ENCODE data around the gene RRP1B. TPM values are rescaled to one million over a fixed set of nuclear protein-coding genes. Genes with fewer than 3 reads are reported as not detected.
A peak's percentile ranks its signal among the peaks of the same experiment; 100 is the strongest.

The RRP1B gene
- total and polyA plus RNA-seq, 2 donors (not counting 1 experiment from before 2014, with no cell fraction given): 11.7 to 20.3 TPM

- H3K79me2 ChIP-seq (ENCODE audit: control insufficient read depth, insufficient read depth, low read length): no peaks in the 10 kb centered on the region
- no peaks in the 10 kb centered on the region for H3K4me1 ChIP-seq (ENCODE audit: control insufficient read depth, extremely low read depth, insufficient read depth, low read length)
- no peak overlapping the region for H3K27ac ChIP-seq (ENCODE audit: insufficient read depth, low read length)
- H3K4me2 ChIP-seq (ENCODE audit: extremely low read depth, insufficient read depth, low read length): no peak overlapping the region
- no peak for DNase-seq (ENCODE audit: low read depth in 2 of 2)
- no peaks in the 10 kb centered on the region for H4K20me1 ChIP-seq (ENCODE audit: control insufficient read depth, extremely low read depth, insufficient read depth, low read length)
- no peaks in the 10 kb centered on the region for H3K9me3 ChIP-seq (ENCODE audit: control insufficient read depth, insufficient read depth, low read depth, low read length)
- H3K36me3 ChIP-seq (ENCODE audit: control insufficient read depth, insufficient read depth, low read length): no peaks in the 10 kb centered on the region
- no peak overlapping the region for H3K9ac ChIP-seq (ENCODE audit: insufficient read depth, low read length)
- no peak overlapping the region for H3K4me3 ChIP-seq (replicated peaks in 1 of 4; ENCODE audit: control extremely low read depth in 1 of 4, insufficient read depth in 1 of 4, low read depth in 3 of 4, low read length in 4 of 4)
- TF ChIP-seq, protein P1, sequence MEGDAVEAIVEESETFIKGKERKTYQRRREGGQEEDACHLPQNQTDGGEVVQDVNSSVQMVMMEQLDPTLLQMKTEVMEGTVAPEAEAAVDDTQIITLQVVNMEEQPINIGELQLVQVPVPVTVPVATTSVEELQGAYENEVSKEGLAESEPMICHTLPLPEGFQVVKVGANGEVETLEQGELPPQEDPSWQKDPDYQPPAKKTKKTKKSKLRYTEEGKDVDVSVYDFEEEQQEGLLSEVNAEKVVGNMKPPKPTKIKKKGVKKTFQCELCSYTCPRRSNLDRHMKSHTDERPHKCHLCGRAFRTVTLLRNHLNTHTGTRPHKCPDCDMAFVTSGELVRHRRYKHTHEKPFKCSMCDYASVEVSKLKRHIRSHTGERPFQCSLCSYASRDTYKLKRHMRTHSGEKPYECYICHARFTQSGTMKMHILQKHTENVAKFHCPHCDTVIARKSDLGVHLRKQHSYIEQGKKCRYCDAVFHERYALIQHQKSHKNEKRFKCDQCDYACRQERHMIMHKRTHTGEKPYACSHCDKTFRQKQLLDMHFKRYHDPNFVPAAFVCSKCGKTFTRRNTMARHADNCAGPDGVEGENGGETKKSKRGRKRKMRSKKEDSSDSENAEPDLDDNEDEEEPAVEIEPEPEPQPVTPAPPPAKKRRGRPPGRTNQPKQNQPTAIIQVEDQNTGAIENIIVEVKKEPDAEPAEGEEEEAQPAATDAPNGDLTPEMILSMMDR (conservative IDR thresholded peaks at IDR 0.05 in 1 of 2, IDR thresholded peaks at IDR 0.05 in 1 of 2; ENCODE audit: low read depth in 1 of 2, low read length in 2 of 2): no peak
- no peak for TF ChIP-seq EZH2 (IDR thresholded peaks at IDR 0.05; ENCODE audit: low read length, missing control alignments)
- H2AFZ ChIP-seq (ENCODE audit: low read length): no peak overlapping the region
- no peaks in the 10 kb centered on the region for H3K27me3 ChIP-seq (ENCODE audit: control insufficient read depth, insufficient read depth, low read length)
These were observed 21.7 kb upstream of the RRP1B start for GRCh38 chr21:43637530-43638158.

DNA sequence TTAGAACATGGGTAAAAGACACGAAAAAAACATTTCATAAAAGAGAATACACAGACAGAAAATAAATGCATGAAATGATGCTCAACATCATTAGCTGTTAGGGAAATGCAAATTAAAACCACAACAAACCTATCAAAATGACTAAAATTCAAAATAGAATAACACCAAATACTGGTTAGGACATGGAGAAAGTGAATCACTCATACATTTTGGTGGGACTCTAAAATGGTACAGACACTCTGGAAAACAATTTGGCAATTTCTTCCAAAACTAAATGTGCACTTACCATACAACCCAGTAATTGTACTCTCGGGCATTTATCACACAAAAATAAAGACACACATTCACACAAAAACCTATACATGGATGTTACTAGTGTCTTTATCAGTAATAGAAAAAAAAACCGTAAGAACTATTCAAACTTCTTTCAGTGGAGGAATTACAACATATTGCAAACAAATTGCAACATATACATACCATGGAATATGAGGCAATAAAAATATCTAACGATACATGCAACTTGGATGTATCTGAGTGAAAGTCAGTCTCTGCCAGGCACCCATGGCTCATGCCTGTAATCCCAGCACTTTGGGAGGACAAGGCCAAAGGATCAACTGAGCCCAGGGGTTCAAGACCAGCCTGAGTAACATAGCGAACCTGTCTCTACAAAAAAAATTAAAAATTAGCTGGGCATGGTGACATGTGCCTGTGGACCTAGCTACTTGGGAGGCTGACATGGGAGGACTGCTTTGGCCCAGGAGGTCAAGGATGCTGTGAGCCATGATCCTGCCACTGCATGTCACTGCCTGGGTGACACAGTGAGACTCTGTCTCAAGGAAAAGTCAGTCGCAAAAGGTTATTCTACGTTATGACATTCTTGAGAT, 19.6 kb upstream of the RRP1B start:
- Histone ChIP-seq H3K9ac (ENCODE audit: insufficient read depth, low read length) (no peak overlapping the region), H3K9me3 (ENCODE audit: control insufficient read depth, insufficient read depth, low read depth, low read length) (no peaks in the 10 kb centered on the region)

GRCh38 chr21:43640400-43640799, 19.0 kb upstream of the RRP1B start:
- Histone ChIP-seq H3K4me1 (ENCODE audit: control insufficient read depth, extremely low read depth, insufficient read depth, low read length) (no peaks in the 10 kb centered on the region), H3K4me3 (replicated peaks in 1 of 4; ENCODE audit: control extremely low read depth in 1 of 4, insufficient read depth in 1 of 4, low read depth in 3 of 4, low read length in 4 of 4) (no peak overlapping the region), H3K27me3 (ENCODE audit: control insufficient read depth, insufficient read depth, low read length) (no peaks in the 10 kb centered on the region), H3K27ac (ENCODE audit: insufficient read depth, low read length) (no peak overlapping the region), H2AFZ (ENCODE audit: low read length) (no peak overlapping the region), H3K9me3 (ENCODE audit: control insufficient read depth, insufficient read depth, low read depth, low read length) (no peaks in the 10 kb centered on the region), H3K4me2 (ENCODE audit: extremely low read depth, insufficient read depth, low read length) (no peak overlapping the region), H3K9ac (ENCODE audit: insufficient read depth, low read length) (no peak overlapping the region), H3K79me2 (ENCODE audit: control insufficient read depth, insufficient read depth, low read length) (no peaks in the 10 kb centered on the region), H4K20me1 (ENCODE audit: control insufficient read depth, extremely low read depth, insufficient read depth, low read length) (no peaks in the 10 kb centered on the region), H3K36me3 (ENCODE audit: control insufficient read depth, insufficient read depth, low read length) (no peaks in the 10 kb centered on the region)
- no peak for DNase-seq (ENCODE audit: low read depth in 2 of 2)
- TF ChIP-seq, protein P1 (conservative IDR thresholded peaks at IDR 0.05 in 1 of 2, IDR thresholded peaks at IDR 0.05 in 1 of 2; ENCODE audit: low read depth in 1 of 2, low read length in 2 of 2): no peak
- no peak for TF ChIP-seq EZH2 (IDR thresholded peaks at IDR 0.05; ENCODE audit: low read length, missing control alignments)

More for the DNA sequence above, 19.6 kb upstream of the RRP1B start:
- TF ChIP-seq, protein P1 (conservative IDR thresholded peaks at IDR 0.05 in 1 of 2, IDR thresholded peaks at IDR 0.05 in 1 of 2; ENCODE audit: low read depth in 1 of 2, low read length in 2 of 2): no peak
- Histone ChIP-seq H3K4me3 (replicated peaks in 1 of 4; ENCODE audit: control extremely low read depth in 1 of 4, insufficient read depth in 1 of 4, low read depth in 3 of 4, low read length in 4 of 4) (no peak overlapping the region), H3K36me3 (ENCODE audit: control insufficient read depth, insufficient read depth, low read length) (no peaks in the 10 kb centered on the region), H3K79me2 (ENCODE audit: control insufficient read depth, insufficient read depth, low read length) (no peaks in the 10 kb centered on the region), H3K27me3 (ENCODE audit: control insufficient read depth, insufficient read depth, low read length) (no peaks in the 10 kb centered on the region), H3K4me1 (ENCODE audit: control insufficient read depth, extremely low read depth, insufficient read depth, low read length) (no peaks in the 10 kb centered on the region), H4K20me1 (ENCODE audit: control insufficient read depth, extremely low read depth, insufficient read depth, low read length) (no peaks in the 10 kb centered on the region), H2AFZ (ENCODE audit: low read length) (no peak overlapping the region), H3K27ac (ENCODE audit: insufficient read depth, low read length) (no peak overlapping the region), H3K4me2 (ENCODE audit: extremely low read depth, insufficient read depth, low read length) (no peak overlapping the region)
- peak; percentile 21 to 95 for DNase-seq (ENCODE audit: low read depth in 2 of 2)
